Pancreas (tissue), 10 donors: Measurements from ENCODE around the gene CDKAL1. TPM values are rescaled to one million over a fixed set of nuclear protein-coding genes. Genes with fewer than 3 reads are reported as not detected.

ENCODE experiments used
- ATAC-seq, 4 donors: fragments of 200-7000 bp; cut with Tn5 transposase; one replicate each; pipeline versions ENCODE4 v1.8.0 to v1.9.1; 2020; ENCODE audit warnings: mild to moderate bottlenecking in 4 of 4, moderate library complexity in 4 of 4
- DNase-seq, 6 donors: peaks; one replicate each; pipeline ENCODE4 v3.0.0-alpha.2; 2020
- FAIRE-seq: peaks from 2 replicates; lab custom pipeline; 2012; peaks lifted over from hg19 to GRCh38; lab: Jason Lieb, UNC
- H3K27ac ChIP-seq, 4 donors: fragments of 200-600 bp; sonication (generic); 1 replicate in 3 of 4; 2 replicates in 1 of 4; pipeline versions ENCODE4 v1.5.0 to v1.8.0; 2020
- H3K27me3 ChIP-seq, 4 donors: fragments of 200-600 bp; one replicate each; pipeline ENCODE4 v1.8.0; 2021
- H3K36me3 ChIP-seq, 3 donors: fragments of 200-600 bp; sonication (generic) in 1 of 3; one replicate each; pipeline versions ENCODE4 v1.5.0 to v1.8.0; 2020 to 2021
- H3K4me1 ChIP-seq, 3 donors: fragments of 200-600 bp; one replicate each; pipeline ENCODE4 v1.8.0; 2021
- H3K4me3 ChIP-seq, 4 donors: fragments of 200-600 bp; sonication (generic) in 2 of 4; one replicate each; pipeline versions ENCODE4 v1.5.0 to v1.8.0; 2020 to 2021
- H3K9me3 ChIP-seq, 4 donors: fragments of 200-600 bp; one replicate each; pipeline ENCODE4 v1.8.0; 2021
- WGBS, 2 donors: extraction: QIAGEN DNeasy Blood & Tissue Kit; methylation state at CpG; one replicate each; pipeline ENCODE4 v1.1.7; 2013; 5-methylcytosine and 5-hydroxymethylcytosine counted together
- intact Hi-C, 3 donors: fragments of 100-400 bp; cut with DNase I; formaldehyde crosslinking; loops; one replicate each; pipeline versions ENCODE4 v1.11.1 to v1.14.2; 2022
- polyA plus RNA-seq, 2 donors: library from polyadenylated mRNA; stranded (reverse); fragments of 200-250 nt; gene quantifications; one replicate each; pipeline ENCODE4 v1.2.3, GENCODE V29; 2013
- total RNA-seq, 6 donors: library from RNA; stranded (reverse); fragmentation: NEBNext Ultra II Directional in 4 of 6; extraction: Animal tissue kit (Norgen Biotek cat#: 25700) in 4 of 6; gene quantifications; one replicate each; pipeline versions ENCODE4 v1.2.1 to v1.2.4, GENCODE V29; 2021 to 2023
- TF ChIP-seq, protein P1 (sequence below), 4 donors: fragments of 200-600 bp; sonication (generic) in 3 of 4; IDR thresholded peaks; one replicate each; pipeline versions ENCODE4 v1.5.0 to v1.8.0; 2021; ENCODE audit warnings: antibody characterized with exemption in 4 of 4
- donor health status: healthy with polysubstance abuse.
- donor health status: DM: no; HTN: no; CAD: no; lungs with moderate emphysema.
- donor health status: DM: no; HTN: no; CAD: no.
- donor health status: control.
- donor health status: control.
- donor health status: Bipolar disorder and iron deficiency.
- donor health status: DM: yes; HTN: yes; CAD: no.
- donor health status: DM: no; HTN: no; CAD: no.
- donor health status: DM: no; HTN: no; CAD: no.
- donor health status: DM: yes; HTN: yes; CAD: no.

CDKAL1 gene
- total and polyA plus RNA-seq, 8 donors, result 3.3 to 11.7 (median 8.2) TPM

DNA sequence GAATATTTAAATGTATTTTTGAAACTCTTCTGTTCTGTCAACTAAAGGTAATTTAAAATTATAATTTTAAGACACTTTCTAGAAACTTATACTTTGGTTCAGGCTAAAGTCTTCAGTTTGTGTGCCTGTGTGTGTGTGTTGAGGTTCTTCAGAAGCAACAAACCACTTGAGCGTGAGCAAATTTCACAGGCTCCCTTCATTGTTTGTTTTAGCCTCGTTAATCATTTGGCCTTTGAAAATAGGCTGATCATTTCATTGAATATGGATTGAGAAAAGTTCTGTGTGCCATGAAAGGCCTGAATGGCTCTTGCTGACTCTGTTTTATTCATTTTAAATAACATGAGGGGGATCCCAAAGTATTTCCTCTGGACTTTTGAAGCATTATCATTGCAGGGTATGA, 420.1 kb downstream of the CDKAL1 start:
- Histone ChIP-seq H3K36me3 (no peaks in the 10 kb centered on the region), H3K4me1 (no peaks in the 10 kb centered on the region), H3K27ac (no peak overlapping the region), H3K9me3 (no peaks in the 10 kb centered on the region), H3K27me3 (no peaks in the 10 kb centered on the region), H3K4me3 (no peak overlapping the region)
- 21 to 25% methylated on average over 2 of the region's 2 CpGs for WGBS, 2 donors
- TF ChIP-seq, protein P1, sequence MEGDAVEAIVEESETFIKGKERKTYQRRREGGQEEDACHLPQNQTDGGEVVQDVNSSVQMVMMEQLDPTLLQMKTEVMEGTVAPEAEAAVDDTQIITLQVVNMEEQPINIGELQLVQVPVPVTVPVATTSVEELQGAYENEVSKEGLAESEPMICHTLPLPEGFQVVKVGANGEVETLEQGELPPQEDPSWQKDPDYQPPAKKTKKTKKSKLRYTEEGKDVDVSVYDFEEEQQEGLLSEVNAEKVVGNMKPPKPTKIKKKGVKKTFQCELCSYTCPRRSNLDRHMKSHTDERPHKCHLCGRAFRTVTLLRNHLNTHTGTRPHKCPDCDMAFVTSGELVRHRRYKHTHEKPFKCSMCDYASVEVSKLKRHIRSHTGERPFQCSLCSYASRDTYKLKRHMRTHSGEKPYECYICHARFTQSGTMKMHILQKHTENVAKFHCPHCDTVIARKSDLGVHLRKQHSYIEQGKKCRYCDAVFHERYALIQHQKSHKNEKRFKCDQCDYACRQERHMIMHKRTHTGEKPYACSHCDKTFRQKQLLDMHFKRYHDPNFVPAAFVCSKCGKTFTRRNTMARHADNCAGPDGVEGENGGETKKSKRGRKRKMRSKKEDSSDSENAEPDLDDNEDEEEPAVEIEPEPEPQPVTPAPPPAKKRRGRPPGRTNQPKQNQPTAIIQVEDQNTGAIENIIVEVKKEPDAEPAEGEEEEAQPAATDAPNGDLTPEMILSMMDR (IDR thresholded peaks at IDR 0.05), result no peak
- no peak for DNase-seq
- FAIRE-seq, result no peak
- ATAC-seq, result no peak
- intact Hi-C loops, result no loop called here

DNA sequence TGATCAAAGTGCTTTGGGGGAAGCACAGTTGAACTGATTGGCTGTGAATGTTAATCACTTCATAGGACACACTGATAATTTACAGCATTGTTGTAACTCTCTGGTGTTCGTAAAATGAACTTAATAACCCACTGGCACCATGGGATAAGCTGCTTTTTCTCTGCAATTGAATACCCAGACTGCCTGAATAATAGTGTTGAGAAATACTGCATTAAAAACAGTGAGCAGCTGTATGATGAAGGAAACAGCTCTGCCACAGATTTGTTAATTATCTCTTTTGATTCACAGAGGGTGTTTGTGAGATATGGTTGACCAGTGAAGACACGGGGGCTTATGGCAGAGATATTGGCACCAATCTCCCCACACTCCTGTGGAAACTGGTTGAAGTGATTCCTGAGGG, 420.9 kb downstream of the CDKAL1 start:
- intact Hi-C loops, result no loop called here
- no peaks in the 10 kb centered on the region for H3K9me3 ChIP-seq
- ATAC-seq, result no peak
- no peak overlapping the region for H3K4me3 ChIP-seq
- 88% methylated on average over 2 of the region's 2 CpGs for WGBS, 2 donors
- H3K36me3 ChIP-seq, result no peaks in the 10 kb centered on the region
- no peaks in the 10 kb centered on the region for H3K4me1 ChIP-seq
- no peaks in the 10 kb centered on the region for H3K27me3 ChIP-seq
- FAIRE-seq, result no peak
- no peak overlapping the region for H3K27ac ChIP-seq
- TF ChIP-seq, protein P1 (IDR thresholded peaks at IDR 0.05), result no peak
- no peak for DNase-seq

DNA sequence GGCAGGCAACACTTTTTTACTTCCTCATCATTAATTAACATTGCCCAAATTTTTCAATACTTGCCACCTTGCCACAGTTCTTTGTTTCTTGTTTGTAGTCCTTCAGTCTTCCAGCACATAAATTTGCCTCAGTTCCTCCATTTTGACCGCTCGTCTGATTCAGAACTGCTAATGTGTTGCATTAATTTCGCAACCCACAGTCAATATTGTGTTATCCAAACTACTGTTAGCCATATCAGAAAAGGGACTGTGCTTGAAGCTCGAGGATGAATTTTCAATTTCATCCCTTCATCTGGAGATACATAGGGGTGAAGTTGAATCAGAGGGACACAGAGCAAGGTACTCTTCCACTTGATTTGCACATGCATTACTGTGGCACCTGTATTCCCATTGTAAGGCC, 421.5 kb downstream of the CDKAL1 start:
- DNase-seq (no peak), FAIRE-seq (no peak), ATAC-seq (no peak)
- intact Hi-C loops, result no loop called here
- no peaks in the 10 kb centered on the region for H3K9me3 ChIP-seq
- 95 to 98% methylated on average over 4 of the region's 4 CpGs for WGBS, 2 donors
- no peaks in the 10 kb centered on the region for H3K27me3 ChIP-seq
- H3K4me1 ChIP-seq, result no peaks in the 10 kb centered on the region
- H3K27ac ChIP-seq, result no peak overlapping the region
- TF ChIP-seq, protein P1 (IDR thresholded peaks at IDR 0.05), result no peak
- H3K4me3 ChIP-seq, result no peak overlapping the region
- H3K36me3 ChIP-seq, result no peaks in the 10 kb centered on the region

DNA sequence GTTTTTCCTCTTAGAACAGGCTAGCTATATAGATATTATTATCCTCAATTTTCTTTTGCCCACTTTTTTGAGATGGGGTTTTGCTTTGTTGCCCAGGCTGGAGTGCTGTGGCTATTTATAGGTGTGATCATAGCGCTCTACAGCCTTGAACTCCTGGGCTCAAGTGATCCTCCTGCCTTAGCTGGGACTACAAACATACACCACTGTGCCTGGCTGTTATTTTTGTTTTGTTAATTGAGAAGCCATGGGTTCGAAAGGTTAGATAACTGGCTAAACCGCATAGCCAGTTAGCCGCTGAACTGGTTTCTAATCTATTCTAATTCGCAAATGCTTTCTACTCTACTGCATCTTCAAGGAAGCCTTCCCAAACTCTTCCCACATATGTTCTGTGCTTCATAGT, 425.8 kb downstream of the CDKAL1 start:
- no peak for FAIRE-seq
- Histone ChIP-seq H3K27me3 (no peaks in the 10 kb centered on the region), H3K36me3 (no peaks in the 10 kb centered on the region), H3K9me3 (no peaks in the 10 kb centered on the region), H3K27ac (no peak overlapping the region), H3K4me1 (no peaks in the 10 kb centered on the region), H3K4me3 (no peak overlapping the region)
- ATAC-seq, result no peak
- TF ChIP-seq, protein P1 (IDR thresholded peaks at IDR 0.05), result no peak
- no peak for DNase-seq
- intact Hi-C loops, result no loop called here
- WGBS, 2 donors, result 93 to 96% methylated on average over 5 of the region's 5 CpGs

DNA sequence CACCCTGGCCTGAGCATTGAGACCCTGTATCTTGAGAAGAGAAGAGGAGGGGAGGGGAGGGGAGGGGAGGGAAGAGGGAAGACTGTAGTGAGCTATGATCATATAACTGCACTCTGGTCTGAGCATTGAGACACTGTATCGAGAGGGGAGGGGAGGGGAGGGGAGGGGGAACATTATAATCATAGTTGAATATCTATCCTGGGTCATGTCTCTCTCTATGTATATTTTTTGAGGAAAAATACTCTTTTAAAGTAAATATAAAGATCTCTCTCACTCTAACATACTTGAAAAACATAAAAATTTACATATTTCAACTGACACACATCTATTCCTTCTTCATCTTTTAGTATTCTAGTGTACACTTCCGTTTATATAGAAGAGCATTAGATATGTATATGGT, 431.0 kb downstream of the CDKAL1 start:
- ATAC-seq, result no peak
- Histone ChIP-seq H3K4me1 (no peaks in the 10 kb centered on the region), H3K27me3 (no peaks in the 10 kb centered on the region), H3K36me3 (no peaks in the 10 kb centered on the region), H3K4me3 (no peak overlapping the region), H3K27ac (no peak overlapping the region), H3K9me3 (no peaks in the 10 kb centered on the region)
- FAIRE-seq, result no peak
- TF ChIP-seq, protein P1 (IDR thresholded peaks at IDR 0.05), result no peak
- intact Hi-C loops, result no loop called here
- no peak for DNase-seq
- WGBS, 2 donors, result 75 to 80% methylated on average over 2 of the region's 2 CpGs
